HepG2 (cell line): ENCODE results near the gene COPB2. TPM values are rescaled to one million over a fixed set of nuclear protein-coding genes. Genes with fewer than 3 reads are reported as not detected.

ENCODE experiments used
- ARNT2 ChIP-seq: sonication (generic); formaldehyde crosslinking; IDR thresholded peaks from 2 replicates; pipeline ENCODE4 v1.8.0; 2022; ENCODE audit warnings: mild to moderate bottlenecking, low read depth, missing genetic modification reagents, moderate library complexity
- ATF7 ChIP-seq, 2 experiments: fragments of 450-650 bp in 1 of 2; sonication (generic) in 1 of 2; formaldehyde crosslinking in 1 of 2; IDR thresholded peaks; 2 replicates each; pipeline versions ENCODE4 v1.4.0 to v1.6.1; 2016 to 2020; ENCODE audit warnings: antibody characterized with exemption in 1 of 2, mild to moderate bottlenecking in 1 of 2, missing genetic modification reagents in 1 of 2
- FLYWCH1 ChIP-seq: sonication (generic); formaldehyde crosslinking; IDR thresholded peaks from 2 replicates; pipeline ENCODE4 v1.8.1; 2023; ENCODE audit warnings: mild to moderate bottlenecking, missing genetic modification reagents
- KAT2B ChIP-seq: fragments of 150-350 bp; IDR thresholded peaks from 2 replicates; pipeline ENCODE4 v1.6.1; 2014; ENCODE audit warnings: low read depth, low read length, borderline replicate concordance
- ZNF501 ChIP-seq: sonication (generic); formaldehyde crosslinking; IDR thresholded peaks from 2 replicates; pipeline ENCODE4 v1.5.1; 2020; ENCODE audit warnings: mild to moderate bottlenecking, moderate library complexity, missing genetic modification reagents
- ZNF724P ChIP-seq: sonication (generic); formaldehyde crosslinking; IDR thresholded peaks from 2 replicates; pipeline ENCODE4 v1.8.0; 2022; ENCODE audit warnings: missing genetic modification reagents, borderline replicate concordance
- ZNF790 ChIP-seq: sonication (generic); formaldehyde crosslinking; IDR thresholded peaks from 2 replicates; pipeline ENCODE4 v1.8.0; 2022; ENCODE audit warnings: missing genetic modification reagents, mild to moderate bottlenecking, borderline replicate concordance
- ZNF879 ChIP-seq: sonication (generic); formaldehyde crosslinking; IDR thresholded peaks from 2 replicates; pipeline ENCODE4 v1.8.1; 2023; ENCODE audit warnings: missing genetic modification reagents
- ZZZ3 ChIP-seq: sonication (generic); formaldehyde crosslinking; IDR thresholded peaks from 2 replicates; pipeline ENCODE4 v1.4.0; 2020; ENCODE audit warnings: missing genetic modification reagents, mild to moderate bottlenecking, borderline replicate concordance
- polyA plus RNA-seq, 8 experiments: library from polyadenylated mRNA; depleted of rRNA in 3 of 8; stranded (reverse) in 7 of 8; unstranded in 1 of 8; fragments of >200 nt; fragmentation: Illumina TruSeq in 4 of 8; extraction: Trizol in 4 of 8; gene quantifications; 2 replicates each; pipeline versions ENCODE4 v1.2.1 to v1.2.3, GENCODE V29; 2011 to 2016; ENCODE audit warnings: low read depth in 4 of 8, missing spikeins in 1 of 8, mixed read lengths in 1 of 8; ENCODE audit not compliant: insufficient read depth in 1 of 8
- total RNA-seq, 5 experiments: library from RNA; depleted of rRNA; stranded (reverse); fragments of >200 nt; fragmentation: Illumina TruSeq; extraction: Trizol; gene quantifications; 2 replicates each; pipeline ENCODE4 v1.2.3, GENCODE V29; 2016; ENCODE audit warnings: low read depth in 1 of 5
- TF ChIP-seq, protein P1 (sequence below): sonication (generic); formaldehyde crosslinking; IDR thresholded peaks from 2 replicates; pipeline ENCODE4 v1.5.0; 2020; ENCODE audit warnings: mild to moderate bottlenecking, missing genetic modification reagents
- TF ChIP-seq, protein P2 (sequence below): sonication (generic); formaldehyde crosslinking; IDR thresholded peaks from 2 replicates; pipeline ENCODE4 v1.4.0; 2020; ENCODE audit warnings: low read depth, mild to moderate bottlenecking, missing genetic modification reagents
- TF ChIP-seq, protein P3 (sequence below): IDR thresholded peaks from 2 replicates; pipeline ENCODE4 v1.6.1; 2012; ENCODE audit warnings: low read length, improper control_type of control experiment
- TF ChIP-seq, protein P4 (sequence below): sonication (generic); formaldehyde crosslinking; conservative IDR thresholded peaks from 2 replicates; pipeline ENCODE4 v1.5.0; 2020; ENCODE audit warnings: missing genetic modification reagents
- TF ChIP-seq, protein P5 (sequence below): sonication (generic); formaldehyde crosslinking; IDR thresholded peaks from 2 replicates; pipeline ENCODE4 v1.5.0; 2020; ENCODE audit warnings: missing genetic modification reagents
- TF ChIP-seq, protein P6 (sequence below): sonication (generic); formaldehyde crosslinking; IDR thresholded peaks from 2 replicates; pipeline ENCODE4 v1.4.0; 2020; ENCODE audit warnings: missing genetic modification reagents, borderline replicate concordance
- TF ChIP-seq, protein P7 (sequence below): IDR thresholded peaks from 2 replicates; pipeline ENCODE4 v1.6.1; 2018; ENCODE audit warnings: missing genetic modification reagents, mild to moderate bottlenecking, missing compliant biosample characterization

The COPB2 gene
- total and polyA plus RNA-seq, 2 of the 13 experiments (the other 11 are each of a cell fraction or from before 2014, with no cell fraction given): 83.3 to 217 TPM

DNA sequence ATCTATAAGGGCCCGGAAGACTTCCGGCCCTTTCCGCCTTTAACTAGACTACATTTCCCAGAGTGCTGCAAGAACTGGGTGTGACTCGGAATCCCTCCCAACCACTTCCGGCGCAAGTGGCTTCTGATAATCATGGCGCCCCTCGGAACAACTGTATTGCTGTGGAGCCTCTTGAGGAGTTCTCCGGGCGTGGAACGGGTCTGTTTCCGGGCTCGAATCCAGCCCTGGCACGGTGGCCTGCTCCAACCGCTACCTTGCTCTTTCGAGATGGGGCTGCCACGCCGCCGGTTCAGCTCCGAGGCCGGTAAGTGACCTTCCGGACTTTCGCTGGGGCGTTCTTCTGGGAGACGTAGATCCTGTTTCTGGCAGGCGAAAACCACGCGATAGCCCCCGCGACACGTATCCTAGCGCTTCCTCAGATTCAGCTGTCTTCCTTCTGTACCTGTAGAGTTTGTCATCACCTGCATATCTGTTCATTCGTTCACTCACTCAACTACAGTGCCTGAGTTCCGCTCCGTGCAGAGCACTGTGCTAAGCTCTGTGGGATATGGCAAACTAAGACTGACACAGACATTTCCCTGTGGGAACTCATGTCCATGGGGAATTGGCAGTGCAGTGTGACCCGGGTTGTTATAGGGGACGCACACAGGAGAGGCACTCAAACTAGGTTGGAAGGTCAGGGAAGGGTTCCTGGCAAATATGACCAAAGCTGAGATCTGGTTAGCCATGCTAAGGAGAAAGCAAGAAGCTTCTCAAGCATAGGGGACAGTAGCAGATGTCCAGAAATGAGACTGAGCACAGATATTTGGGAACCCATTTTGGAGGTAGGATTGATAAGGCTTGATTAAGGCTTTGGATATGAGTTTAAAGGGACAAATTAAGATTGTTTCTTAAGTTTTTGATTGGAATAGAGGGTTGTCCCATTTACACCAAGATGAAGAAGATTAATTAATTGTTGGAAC lies 45.3 kb downstream of the COPB2 start, which contains the start of gene MRPS22 (continued):
- TF ChIP-seq, protein P1, sequence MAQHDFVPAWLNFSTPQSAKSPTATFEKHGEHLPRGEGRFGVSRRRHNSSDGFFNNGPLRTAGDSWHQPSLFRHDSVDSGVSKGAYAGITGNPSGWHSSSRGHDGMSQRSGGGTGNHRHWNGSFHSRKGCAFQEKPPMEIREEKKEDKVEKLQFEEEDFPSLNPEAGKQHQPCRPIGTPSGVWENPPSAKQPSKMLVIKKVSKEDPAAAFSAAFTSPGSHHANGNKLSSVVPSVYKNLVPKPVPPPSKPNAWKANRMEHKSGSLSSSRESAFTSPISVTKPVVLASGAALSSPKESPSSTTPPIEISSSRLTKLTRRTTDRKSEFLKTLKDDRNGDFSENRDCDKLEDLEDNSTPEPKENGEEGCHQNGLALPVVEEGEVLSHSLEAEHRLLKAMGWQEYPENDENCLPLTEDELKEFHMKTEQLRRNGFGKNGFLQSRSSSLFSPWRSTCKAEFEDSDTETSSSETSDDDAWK (CRISPR knock-in tag): no peak
- TF ChIP-seq ZNF790: 0 out of 2 replicates have a peak, but pooled peaks have one; percentile 23
- TF ChIP-seq, protein P2, sequence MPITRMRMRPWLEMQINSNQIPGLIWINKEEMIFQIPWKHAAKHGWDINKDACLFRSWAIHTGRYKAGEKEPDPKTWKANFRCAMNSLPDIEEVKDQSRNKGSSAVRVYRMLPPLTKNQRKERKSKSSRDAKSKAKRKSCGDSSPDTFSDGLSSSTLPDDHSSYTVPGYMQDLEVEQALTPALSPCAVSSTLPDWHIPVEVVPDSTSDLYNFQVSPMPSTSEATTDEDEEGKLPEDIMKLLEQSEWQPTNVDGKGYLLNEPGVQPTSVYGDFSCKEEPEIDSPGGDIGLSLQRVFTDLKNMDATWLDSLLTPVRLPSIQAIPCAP (CRISPR knock-in tag): no peak
- TF ChIP-seq, protein P3, sequence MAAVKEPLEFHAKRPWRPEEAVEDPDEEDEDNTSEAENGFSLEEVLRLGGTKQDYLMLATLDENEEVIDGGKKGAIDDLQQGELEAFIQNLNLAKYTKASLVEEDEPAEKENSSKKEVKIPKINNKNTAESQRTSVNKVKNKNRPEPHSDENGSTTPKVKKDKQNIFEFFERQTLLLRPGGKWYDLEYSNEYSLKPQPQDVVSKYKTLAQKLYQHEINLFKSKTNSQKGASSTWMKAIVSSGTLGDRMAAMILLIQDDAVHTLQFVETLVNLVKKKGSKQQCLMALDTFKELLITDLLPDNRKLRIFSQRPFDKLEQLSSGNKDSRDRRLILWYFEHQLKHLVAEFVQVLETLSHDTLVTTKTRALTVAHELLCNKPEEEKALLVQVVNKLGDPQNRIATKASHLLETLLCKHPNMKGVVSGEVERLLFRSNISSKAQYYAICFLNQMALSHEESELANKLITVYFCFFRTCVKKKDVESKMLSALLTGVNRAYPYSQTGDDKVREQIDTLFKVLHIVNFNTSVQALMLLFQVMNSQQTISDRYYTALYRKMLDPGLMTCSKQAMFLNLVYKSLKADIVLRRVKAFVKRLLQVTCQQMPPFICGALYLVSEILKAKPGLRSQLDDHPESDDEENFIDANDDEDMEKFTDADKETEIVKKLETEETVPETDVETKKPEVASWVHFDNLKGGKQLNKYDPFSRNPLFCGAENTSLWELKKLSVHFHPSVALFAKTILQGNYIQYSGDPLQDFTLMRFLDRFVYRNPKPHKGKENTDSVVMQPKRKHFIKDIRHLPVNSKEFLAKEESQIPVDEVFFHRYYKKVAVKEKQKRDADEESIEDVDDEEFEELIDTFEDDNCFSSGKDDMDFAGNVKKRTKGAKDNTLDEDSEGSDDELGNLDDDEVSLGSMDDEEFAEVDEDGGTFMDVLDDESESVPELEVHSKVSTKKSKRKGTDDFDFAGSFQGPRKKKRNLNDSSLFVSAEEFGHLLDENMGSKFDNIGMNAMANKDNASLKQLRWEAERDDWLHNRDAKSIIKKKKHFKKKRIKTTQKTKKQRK: no peak
- no peak for TF ChIP-seq ATF7 (IDR thresholded peaks at IDR 0.05)
- TF ChIP-seq ATF7 (CRISPR knock-in tag; IDR thresholded peaks at IDR 0.05): no peak
- TF ChIP-seq, protein P4, sequence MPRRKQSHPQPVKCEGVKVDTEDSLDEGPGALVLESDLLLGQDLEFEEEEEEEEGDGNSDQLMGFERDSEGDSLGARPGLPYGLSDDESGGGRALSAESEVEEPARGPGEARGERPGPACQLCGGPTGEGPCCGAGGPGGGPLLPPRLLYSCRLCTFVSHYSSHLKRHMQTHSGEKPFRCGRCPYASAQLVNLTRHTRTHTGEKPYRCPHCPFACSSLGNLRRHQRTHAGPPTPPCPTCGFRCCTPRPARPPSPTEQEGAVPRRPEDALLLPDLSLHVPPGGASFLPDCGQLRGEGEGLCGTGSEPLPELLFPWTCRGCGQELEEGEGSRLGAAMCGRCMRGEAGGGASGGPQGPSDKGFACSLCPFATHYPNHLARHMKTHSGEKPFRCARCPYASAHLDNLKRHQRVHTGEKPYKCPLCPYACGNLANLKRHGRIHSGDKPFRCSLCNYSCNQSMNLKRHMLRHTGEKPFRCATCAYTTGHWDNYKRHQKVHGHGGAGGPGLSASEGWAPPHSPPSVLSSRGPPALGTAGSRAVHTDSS: no peak
- TF ChIP-seq FLYWCH1 (CRISPR knock-in tag): no peak
- no peak for TF ChIP-seq ZZZ3 (CRISPR knock-in tag)
- TF ChIP-seq, protein P5, sequence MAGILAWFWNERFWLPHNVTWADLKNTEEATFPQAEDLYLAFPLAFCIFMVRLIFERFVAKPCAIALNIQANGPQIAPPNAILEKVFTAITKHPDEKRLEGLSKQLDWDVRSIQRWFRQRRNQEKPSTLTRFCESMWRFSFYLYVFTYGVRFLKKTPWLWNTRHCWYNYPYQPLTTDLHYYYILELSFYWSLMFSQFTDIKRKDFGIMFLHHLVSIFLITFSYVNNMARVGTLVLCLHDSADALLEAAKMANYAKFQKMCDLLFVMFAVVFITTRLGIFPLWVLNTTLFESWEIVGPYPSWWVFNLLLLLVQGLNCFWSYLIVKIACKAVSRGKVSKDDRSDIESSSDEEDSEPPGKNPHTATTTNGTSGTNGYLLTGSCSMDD (CRISPR knock-in tag): no peak
- peak; percentile 95 for TF ChIP-seq ZNF501 (CRISPR knock-in tag)
- no peak for TF ChIP-seq ZNF724P (CRISPR knock-in tag)
- TF ChIP-seq, protein P6, sequence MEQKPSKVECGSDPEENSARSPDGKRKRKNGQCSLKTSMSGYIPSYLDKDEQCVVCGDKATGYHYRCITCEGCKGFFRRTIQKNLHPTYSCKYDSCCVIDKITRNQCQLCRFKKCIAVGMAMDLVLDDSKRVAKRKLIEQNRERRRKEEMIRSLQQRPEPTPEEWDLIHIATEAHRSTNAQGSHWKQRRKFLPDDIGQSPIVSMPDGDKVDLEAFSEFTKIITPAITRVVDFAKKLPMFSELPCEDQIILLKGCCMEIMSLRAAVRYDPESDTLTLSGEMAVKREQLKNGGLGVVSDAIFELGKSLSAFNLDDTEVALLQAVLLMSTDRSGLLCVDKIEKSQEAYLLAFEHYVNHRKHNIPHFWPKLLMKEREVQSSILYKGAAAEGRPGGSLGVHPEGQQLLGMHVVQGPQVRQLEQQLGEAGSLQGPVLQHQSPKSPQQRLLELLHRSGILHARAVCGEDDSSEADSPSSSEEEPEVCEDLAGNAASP: no peak
- no peak; the same call in 1 of the 2 replicates for TF ChIP-seq ZNF879 (CRISPR knock-in tag)
- TF ChIP-seq, protein P7, sequence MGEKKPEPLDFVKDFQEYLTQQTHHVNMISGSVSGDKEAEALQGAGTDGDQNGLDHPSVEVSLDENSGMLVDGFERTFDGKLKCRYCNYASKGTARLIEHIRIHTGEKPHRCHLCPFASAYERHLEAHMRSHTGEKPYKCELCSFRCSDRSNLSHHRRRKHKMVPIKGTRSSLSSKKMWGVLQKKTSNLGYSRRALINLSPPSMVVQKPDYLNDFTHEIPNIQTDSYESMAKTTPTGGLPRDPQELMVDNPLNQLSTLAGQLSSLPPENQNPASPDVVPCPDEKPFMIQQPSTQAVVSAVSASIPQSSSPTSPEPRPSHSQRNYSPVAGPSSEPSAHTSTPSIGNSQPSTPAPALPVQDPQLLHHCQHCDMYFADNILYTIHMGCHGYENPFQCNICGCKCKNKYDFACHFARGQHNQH (CRISPR knock-in tag): peak; percentile 12
- TF ChIP-seq KAT2B: no peak
- TF ChIP-seq ARNT2 (CRISPR knock-in tag): no peak; the same call in 1 of the 2 replicates
